Trophoblast cell (in vitro differentiated cells and primary cell): ENCODE results near the gene CCDC40.
A peak's percentile ranks its signal among the peaks of the same experiment; 100 is the strongest.

Experiments used
- DNase-seq, 2 donors: peaks; one replicate each; pipeline ENCODE4 v3.0.0-alpha.2; 2016
- H2AFZ ChIP-seq: 2 replicates; pipeline ENCODE4 v1.6.1; 2013; ENCODE audit warnings: low read length, moderate library complexity, mild to moderate bottlenecking; ENCODE audit not compliant: insufficient read depth, poor library complexity
- H2AK5ac ChIP-seq: 2 replicates; pipeline ENCODE4 v1.6.1; 2013; ENCODE audit warnings: mild to moderate bottlenecking, low read length
- H2BK120ac ChIP-seq: 2 replicates; pipeline ENCODE4 v1.6.1; 2013; ENCODE audit warnings: low read length, mild to moderate bottlenecking, moderate library complexity; ENCODE audit not compliant: insufficient read depth, poor library complexity
- H2BK12ac ChIP-seq: 2 replicates; pipeline ENCODE4 v1.6.1; 2013; ENCODE audit warnings: mild to moderate bottlenecking, low read length, moderate library complexity
- H2BK5ac ChIP-seq: 2 replicates; pipeline ENCODE4 v1.6.1; 2013; ENCODE audit warnings: low read length, low read depth, moderate library complexity, mild to moderate bottlenecking; ENCODE audit not compliant: poor library complexity
- H3K14ac ChIP-seq: 2 replicates; pipeline ENCODE4 v1.6.1; 2013; ENCODE audit warnings: mild to moderate bottlenecking, low read length
- H3K18ac ChIP-seq: 2 replicates; pipeline ENCODE4 v1.6.1; 2013; ENCODE audit warnings: mild to moderate bottlenecking, low read length
- H3K23ac ChIP-seq: 2 replicates; pipeline ENCODE4 v1.6.1; 2013; ENCODE audit warnings: low read length
- H3K27ac ChIP-seq: 2 replicates; pipeline ENCODE4 v1.5.1; 2013; ENCODE audit warnings: low read depth, mild to moderate bottlenecking, inconsistent platforms, low read length, moderate library complexity
- H3K27me3 ChIP-seq: 2 replicates; pipeline ENCODE4 v1.6.1; 2013; ENCODE audit warnings: inconsistent platforms, mild to moderate bottlenecking, low read length, moderate library complexity; ENCODE audit not compliant: insufficient read depth
- H3K36me3 ChIP-seq, 2 experiments: 1 replicate in 1 of 2; 2 replicates in 1 of 2; pipeline ENCODE4 v1.6.1; 2013; ENCODE audit warnings: low read length in 2 of 2, mild to moderate bottlenecking in 2 of 2, moderate library complexity in 1 of 2; ENCODE audit not compliant: insufficient read depth in 2 of 2, control insufficient read depth in 1 of 2
- H3K4ac ChIP-seq: 2 replicates; pipeline ENCODE4 v1.6.1; 2013; ENCODE audit warnings: low read depth, mild to moderate bottlenecking, low read length, moderate library complexity
- H3K4me1 ChIP-seq, 2 experiments: 1 replicate in 1 of 2; 2 replicates in 1 of 2; pipeline ENCODE4 v1.6.1; 2013; ENCODE audit warnings: low read length in 2 of 2, mild to moderate bottlenecking in 2 of 2, moderate library complexity in 1 of 2; ENCODE audit not compliant: insufficient read depth in 2 of 2, control insufficient read depth in 1 of 2
- H3K4me2 ChIP-seq: 2 replicates; pipeline ENCODE4 v1.6.1; 2013; ENCODE audit warnings: inconsistent platforms, mild to moderate bottlenecking, low read length, moderate library complexity
- H3K4me3 ChIP-seq: 2 replicates; pipeline ENCODE4 v1.5.1; 2013; ENCODE audit warnings: mild to moderate bottlenecking, low read depth, low read length, inconsistent platforms
- H3K79me1 ChIP-seq: one replicate; pipeline ENCODE4 v1.6.1; 2013; ENCODE audit warnings: low read length
- H3K79me2 ChIP-seq: 2 replicates; pipeline ENCODE4 v1.6.1; 2013; ENCODE audit warnings: low read length, mild to moderate bottlenecking; ENCODE audit not compliant: control insufficient read depth, insufficient read depth, poor library complexity
- H3K9ac ChIP-seq: 2 replicates; pipeline ENCODE4 v1.6.1; 2013; ENCODE audit warnings: mild to moderate bottlenecking, low read length
- H3K9me3 ChIP-seq: 2 replicates; pipeline ENCODE4 v1.6.1; 2013; ENCODE audit warnings: low read depth, mild to moderate bottlenecking, control low read depth, inconsistent platforms, low read length; ENCODE audit not compliant: insufficient read depth
- H4K12ac ChIP-seq: 2 replicates; pipeline ENCODE4 v1.6.1; 2013; ENCODE audit warnings: low read depth, mild to moderate bottlenecking, low read length, moderate library complexity
- H4K8ac ChIP-seq: 2 replicates; pipeline ENCODE4 v1.6.1; 2013; ENCODE audit warnings: low read depth, mild to moderate bottlenecking, low read length, moderate library complexity
- H4K91ac ChIP-seq: one replicate; pipeline ENCODE4 v1.6.1; 2013; ENCODE audit warnings: low read depth, mild to moderate bottlenecking, low read length, moderate library complexity
- WGBS: extraction: QIAGEN DNeasy Blood & Tissue Kit; methylation state at CpG from one replicate; pipeline ENCODE4 v1.1.7; 2013; ENCODE audit warnings: missing lambda C conversion rate; ENCODE audit not compliant: insufficient read length, insufficient coverage; ENCODE audit errors: extremely low coverage; 5-methylcytosine and 5-hydroxymethylcytosine counted together

The CCDC40 gene

DNA sequence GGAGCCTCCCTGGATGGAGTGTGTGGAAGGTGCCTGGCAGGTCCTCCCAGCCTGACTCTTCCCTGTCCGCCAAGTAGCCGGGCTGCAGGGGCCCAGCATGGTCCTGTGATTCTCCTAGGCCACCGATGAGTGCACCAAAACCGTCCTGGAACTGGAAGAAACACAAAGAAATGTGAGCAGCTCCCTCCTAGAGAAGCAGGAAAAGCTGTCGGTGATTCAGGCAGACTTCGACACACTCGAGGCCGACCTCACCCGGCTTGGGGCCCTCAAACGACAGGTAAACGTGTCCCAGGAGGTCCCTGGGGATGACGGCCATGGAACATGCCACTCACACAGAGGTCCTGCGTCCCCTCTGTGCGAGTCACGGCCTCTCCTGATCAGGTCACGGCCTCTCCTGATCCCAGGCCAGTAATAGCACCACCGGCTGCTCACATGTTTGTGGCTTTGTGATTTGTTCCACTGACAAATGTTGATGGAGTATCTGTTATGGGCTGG is 60.7 kb downstream of the CCDC40 start:
- DNase-seq, result no peak

DNA sequence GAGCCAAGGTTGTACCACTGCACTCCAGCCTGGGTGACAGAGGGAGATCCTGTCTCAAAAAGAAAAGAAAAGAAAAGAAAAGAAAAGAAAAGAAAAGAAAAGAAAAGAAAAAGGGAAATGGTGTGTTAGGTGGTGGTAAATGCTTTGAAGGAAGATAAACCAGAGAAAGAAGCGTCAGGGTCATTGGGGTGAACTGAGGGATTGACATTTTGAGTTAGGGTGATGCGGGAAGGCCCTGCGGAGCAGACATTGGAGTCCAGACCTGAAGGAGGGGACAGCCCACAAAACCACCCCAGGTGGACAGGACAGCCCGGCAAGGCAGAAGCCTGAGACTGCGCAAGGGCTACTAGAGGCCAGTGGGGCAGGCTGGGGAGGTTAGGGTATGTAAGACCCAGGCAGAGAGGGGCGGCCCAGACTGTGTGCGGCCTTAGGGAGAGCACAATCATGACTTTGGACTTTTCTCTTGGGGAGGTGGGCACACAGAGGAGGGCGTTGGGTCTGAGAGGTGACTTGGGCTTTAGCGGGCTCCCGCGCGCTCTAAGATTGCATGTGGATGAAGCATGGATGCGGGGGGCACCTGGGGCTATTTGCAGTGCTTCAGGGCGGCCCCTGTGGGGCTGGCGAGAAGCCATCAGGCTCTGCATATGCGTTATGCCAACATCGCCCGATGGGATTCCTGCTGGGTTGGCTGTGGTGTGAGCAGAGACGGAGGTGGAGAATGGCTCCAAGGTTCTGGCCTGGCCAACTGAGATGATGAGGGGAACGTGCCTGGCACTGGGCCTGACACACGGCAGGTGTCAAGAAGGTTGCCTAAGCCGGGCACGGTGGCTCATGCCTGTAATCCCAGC is 61.6 kb downstream of the CCDC40 start:
- H3K27me3 ChIP-seq, result no peaks in the 10 kb centered on the region
- WGBS, result no CpG with 5 or more reads among the region's 23 CpGs

More for the DNA sequence above, 60.7 kb downstream of the CCDC40 start:
- Histone ChIP-seq H4K12ac (no peak overlapping the region), H2BK12ac (no peak overlapping the region), H3K79me1 (peaks cover 8% of the 10 kb centered on the region), H3K9ac (no peak overlapping the region), H3K23ac (no peak overlapping the region), H3K36me3 (no peaks in the 10 kb centered on the region), H3K4me1 (peaks cover 2% of the 10 kb centered on the region in 2 experiments), H4K8ac (no peak overlapping the region), H3K4ac (no peak overlapping the region), H2BK5ac (no peak overlapping the region), H2AK5ac (no peak overlapping the region), H3K4me2 (no peak overlapping the region), H4K91ac (no peak overlapping the region), H3K79me2 (peaks cover 10% of the 10 kb centered on the region), H3K27me3 (no peaks in the 10 kb centered on the region), H3K14ac (no peak overlapping the region), H3K18ac (no peak overlapping the region), H3K4me3 (no peak overlapping the region), H2AFZ (no peak overlapping the region), H2BK120ac (no peak overlapping the region), H3K9me3 (peaks cover 3% of the 10 kb centered on the region), H3K27ac (no peak overlapping the region)
- no CpG with 5 or more reads among the region's 17 CpGs for WGBS

GRCh38 chr17:80099291-80100034 is 63.0 kb downstream of the CCDC40 start:
- Histone ChIP-seq H2BK120ac (no peak overlapping the region), H4K91ac (no peak overlapping the region), H3K18ac (no peak overlapping the region), H3K36me3 (no peaks in the 10 kb centered on the region), H3K27me3 (no peaks in the 10 kb centered on the region), H4K12ac (peak overlapping the region; percentile 3), H3K23ac (no peak overlapping the region), H2BK12ac (no peak overlapping the region), H3K79me2 (peaks cover 11% of the 10 kb centered on the region), H3K4ac (no peak overlapping the region), H3K9ac (no peak overlapping the region), H3K79me1 (peaks cover 8% of the 10 kb centered on the region), H2AK5ac (no peak overlapping the region), H3K4me3 (peak overlapping the region; percentile 37), H3K27ac (no peak overlapping the region), H3K14ac (no peak overlapping the region), H2AFZ (no peak overlapping the region), H3K4me2 (no peak overlapping the region), H3K9me3 (peaks cover 3% of the 10 kb centered on the region), H4K8ac (no peak overlapping the region), H2BK5ac (no peak overlapping the region), H3K4me1 (peaks cover 12 to 18% of the 10 kb centered on the region in 2 experiments)
- no CpG with 5 or more reads among the region's 27 CpGs for WGBS
- DNase-seq, result no peak

More for the DNA sequence above, 61.6 kb downstream of the CCDC40 start:
- H3K4me2 ChIP-seq, result no peak overlapping the region
- no peak overlapping the region for H2AFZ ChIP-seq
- no peak overlapping the region for H2BK5ac ChIP-seq
- H3K27ac ChIP-seq, result no peak overlapping the region
- H3K9me3 ChIP-seq, result peaks cover 3% of the 10 kb centered on the region
- H2AK5ac ChIP-seq, result no peak overlapping the region
- no peak for DNase-seq
- H4K8ac ChIP-seq, result no peak overlapping the region
- no peak overlapping the region for H3K9ac ChIP-seq
- peaks cover 8% of the 10 kb centered on the region for H3K79me1 ChIP-seq
- no peak overlapping the region for H3K23ac ChIP-seq
- no peak overlapping the region for H4K91ac ChIP-seq
- H4K12ac ChIP-seq, result no peak overlapping the region
- H3K36me3 ChIP-seq, result no peaks in the 10 kb centered on the region
- no peak overlapping the region for H3K4ac ChIP-seq
- H3K14ac ChIP-seq, result no peak overlapping the region
- H3K79me2 ChIP-seq, result peaks cover 11% of the 10 kb centered on the region
- H3K4me1 ChIP-seq, result peaks cover 7 to 11% of the 10 kb centered on the region in 2 experiments
- no peak overlapping the region for H3K18ac ChIP-seq
- H3K4me3 ChIP-seq, result no peak overlapping the region
- no peak overlapping the region for H2BK12ac ChIP-seq
- H2BK120ac ChIP-seq, result no peak overlapping the region

- no CpG with 5 or more reads among the region's 4 CpGs for WGBS
- no peaks in the 10 kb centered on the region for H3K27me3 ChIP-seq
- H2BK120ac ChIP-seq, result no peak overlapping the region
- peak overlapping the region; percentile 37 for H3K4me3 ChIP-seq
- H3K4ac ChIP-seq, result no peak overlapping the region
- H4K91ac ChIP-seq, result no peak overlapping the region
- H3K14ac ChIP-seq, result no peak overlapping the region
- no peak overlapping the region for H2AK5ac ChIP-seq
- H3K27ac ChIP-seq, result no peak overlapping the region
- H2BK5ac ChIP-seq, result no peak overlapping the region
- H3K79me1 ChIP-seq, result peaks cover 8% of the 10 kb centered on the region
- DNase-seq, result no peak
- H3K18ac ChIP-seq, result no peak overlapping the region
- no peak overlapping the region for H3K4me2 ChIP-seq
- H4K8ac ChIP-seq, result no peak overlapping the region
- no peak overlapping the region for H3K23ac ChIP-seq
- no peak overlapping the region for H3K9ac ChIP-seq
- peaks cover 12 to 21% of the 10 kb centered on the region in 2 experiments for H3K4me1 ChIP-seq
- H2AFZ ChIP-seq, result no peak overlapping the region
- no peaks in the 10 kb centered on the region for H3K36me3 ChIP-seq
- H2BK12ac ChIP-seq, result no peak overlapping the region
- peaks cover 11% of the 10 kb centered on the region for H3K79me2 ChIP-seq
- H4K12ac ChIP-seq, result peak overlapping the region; percentile 3
- peaks cover 3% of the 10 kb centered on the region for H3K9me3 ChIP-seq
Measured at GRCh38 chr17:80100035-80100323, 63.5 kb downstream of the CCDC40 start.
